ENCODE data around the gene FNBP1.

Gene FNBP1

GRCh38 chr9:130042885-130043653 is at the start of gene FNBP1:
Gene FNBP1, minus strand, starts transcription at chr9:130043189. Its CDS starts 214 bp downstream, at chr9:130042975.
- peak; percentile 50 for DNase-seq (ENCODE audit: insufficient read length, low spot score)

GRCh38 chr9:130090915-130091314 is 47.9 kb upstream of the FNBP1 start:
- FAIRE-seq = no peak
- TF ChIP-seq POLR2A (IDR thresholded peaks at IDR 0.05; ENCODE audit: low read depth, low read length) = no peak

More at GRCh38 chr9:130042885-130043653, at the start of gene FNBP1:
- TF ChIP-seq POLR2A (IDR thresholded peaks at IDR 0.05; ENCODE audit: low read depth, low read length) = peak; percentile 52
- FAIRE-seq = no peak

DNA sequence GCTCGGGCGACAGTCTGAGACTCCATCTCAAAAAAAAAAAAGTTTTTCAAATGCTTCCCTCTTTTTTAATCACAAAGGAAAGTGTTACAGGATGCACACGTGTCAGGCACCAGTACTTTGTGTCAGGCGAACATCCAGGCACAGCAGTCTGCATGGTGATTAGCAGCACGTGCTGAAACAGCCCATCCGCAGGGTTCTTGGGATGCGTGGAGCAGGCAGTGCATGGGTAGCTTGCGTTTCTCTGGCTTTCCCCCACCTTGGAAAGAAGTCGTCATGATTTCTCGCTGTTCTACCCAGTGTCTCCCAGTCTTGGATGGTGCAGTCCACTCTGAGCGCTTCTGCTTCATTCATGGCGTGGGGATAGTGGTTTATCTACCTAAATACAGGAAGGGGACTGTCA is 46.2 kb upstream of the FNBP1 start:
- FAIRE-seq = no peak
- no peak for TF ChIP-seq POLR2A (IDR thresholded peaks at IDR 0.05; ENCODE audit: low read depth, low read length)
- no peak for DNase-seq (ENCODE audit: insufficient read length, low spot score)

More at GRCh38 chr9:130090915-130091314, 47.9 kb upstream of the FNBP1 start:
- no peak for DNase-seq (ENCODE audit: insufficient read length, low spot score)

DNA sequence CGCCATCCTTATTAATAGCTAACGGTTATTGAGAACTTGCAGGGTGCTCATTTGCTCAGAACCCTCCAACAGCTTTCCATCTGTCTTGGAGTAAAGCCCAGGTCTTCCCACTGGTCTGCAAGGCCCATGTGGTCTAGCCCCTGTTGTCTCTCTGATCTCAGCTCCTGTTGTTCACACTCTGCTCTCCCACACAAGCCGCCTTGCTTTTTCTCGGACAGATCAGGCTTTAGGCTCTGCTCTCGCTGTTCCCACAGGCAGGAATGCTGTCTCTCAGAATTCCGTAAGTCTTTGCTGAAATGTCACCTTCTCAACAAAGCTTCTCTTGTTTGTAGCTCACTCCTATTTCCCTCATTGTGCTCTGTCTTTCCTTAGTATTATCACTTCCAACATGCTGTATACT is 45.1 kb upstream of the FNBP1 start:
- no peak for FAIRE-seq
- no peak for TF ChIP-seq POLR2A (IDR thresholded peaks at IDR 0.05; ENCODE audit: low read depth, low read length)
- DNase-seq (ENCODE audit: insufficient read length, low spot score) = no peak

DNA sequence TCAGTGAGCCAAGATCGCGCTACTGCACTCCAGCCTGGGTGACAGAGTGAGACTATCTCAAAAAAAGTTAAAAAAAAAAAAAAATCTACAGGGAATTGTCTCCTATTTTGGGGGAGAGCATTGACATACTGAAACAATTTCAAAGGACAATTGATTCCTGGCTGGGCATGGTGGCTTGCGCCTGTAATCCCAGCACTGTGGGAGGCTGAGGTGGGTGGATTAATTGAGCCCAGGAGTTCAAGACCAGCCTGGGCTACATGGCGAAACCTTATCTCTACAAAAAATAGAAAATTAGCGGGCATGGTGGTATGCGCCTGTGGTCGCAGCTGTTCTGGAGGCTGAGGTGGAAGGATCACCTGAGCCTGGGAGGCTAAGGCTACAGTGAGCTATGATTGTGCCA is 41.3 kb upstream of the FNBP1 start:
- DNase-seq (ENCODE audit: insufficient read length, low spot score) = no peak
- TF ChIP-seq POLR2A (IDR thresholded peaks at IDR 0.05; ENCODE audit: low read depth, low read length) = no peak
- FAIRE-seq = no peak

- FAIRE-seq = no peak
- DNase-seq (ENCODE audit: insufficient read length, low spot score) = no peak
- TF ChIP-seq POLR2A (IDR thresholded peaks at IDR 0.05; ENCODE audit: low read depth, low read length) = no peak
Observed at GRCh38 chr9:130078547-130078946, 35.6 kb upstream of the FNBP1 start.

- FAIRE-seq = no peak
- no peak for DNase-seq (ENCODE audit: insufficient read length, low spot score)
- TF ChIP-seq POLR2A (IDR thresholded peaks at IDR 0.05; ENCODE audit: low read depth, low read length) = no peak
Observed at GRCh38 chr9:130073373-130073772, 30.4 kb upstream of the FNBP1 start.

GRCh38 chr9:130072515-130073235 is 29.7 kb upstream of the FNBP1 start:
- no peak for TF ChIP-seq POLR2A (IDR thresholded peaks at IDR 0.05; ENCODE audit: low read depth, low read length)
- FAIRE-seq = no peak
- no peak for DNase-seq (ENCODE audit: insufficient read length, low spot score)

DNA sequence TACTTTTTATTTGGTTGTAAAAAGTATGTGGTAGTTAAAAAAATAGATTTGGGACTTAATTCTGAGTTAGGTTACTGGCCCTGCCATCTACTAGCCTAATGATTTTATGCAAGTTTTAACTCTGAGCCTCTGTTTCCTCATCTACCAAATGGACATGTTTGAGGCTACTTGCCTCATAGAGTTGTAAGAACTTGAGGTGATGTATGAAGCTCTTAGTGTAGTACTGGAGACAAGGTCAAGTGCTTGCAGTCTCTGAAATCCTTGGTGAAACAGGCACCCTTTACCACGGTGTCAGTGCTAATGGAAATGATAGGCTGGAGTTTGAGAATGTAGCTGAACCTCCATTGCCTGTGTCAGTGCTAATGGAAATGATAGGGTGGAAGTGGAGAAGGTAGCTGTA is 26.1 kb upstream of the FNBP1 start:
- no peak for FAIRE-seq
- TF ChIP-seq POLR2A (IDR thresholded peaks at IDR 0.05; ENCODE audit: low read depth, low read length) = no peak
- no peak for DNase-seq (ENCODE audit: insufficient read length, low spot score)

- TF ChIP-seq POLR2A (IDR thresholded peaks at IDR 0.05; ENCODE audit: low read depth, low read length) = no peak
- no peak for FAIRE-seq
Observed at GRCh38 chr9:130064621-130065020, 21.6 kb upstream of the FNBP1 start.

DNA sequence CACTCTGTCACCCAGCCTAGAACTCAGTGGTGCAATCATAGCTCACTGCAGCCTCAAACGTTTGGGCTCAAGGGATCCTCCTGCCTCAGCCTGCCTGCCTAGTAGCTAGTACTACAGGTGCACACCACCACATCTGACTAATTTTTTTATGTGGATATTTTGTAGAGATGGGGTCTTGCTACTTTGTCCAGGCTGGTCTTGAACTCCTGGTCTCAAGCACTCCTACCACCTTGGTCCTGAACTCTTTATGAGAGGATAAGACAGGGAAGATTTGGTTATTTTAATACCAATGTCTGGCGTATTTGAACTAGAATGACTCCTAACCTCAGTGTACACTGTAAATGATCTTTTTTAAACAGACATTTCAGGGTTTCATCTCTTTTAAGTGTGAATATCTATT is 19.8 kb upstream of the FNBP1 start:
- FAIRE-seq = no peak
- no peak for DNase-seq (ENCODE audit: insufficient read length, low spot score)
- TF ChIP-seq POLR2A (IDR thresholded peaks at IDR 0.05; ENCODE audit: low read depth, low read length) = no peak

More at GRCh38 chr9:130064621-130065020, 21.6 kb upstream of the FNBP1 start:
- DNase-seq (ENCODE audit: insufficient read length, low spot score) = no peak

GRCh38 chr9:130060296-130060695 is 17.3 kb upstream of the FNBP1 start:
- TF ChIP-seq POLR2A (IDR thresholded peaks at IDR 0.05; ENCODE audit: low read depth, low read length) = no peak
- DNase-seq (ENCODE audit: insufficient read length, low spot score) = no peak
- FAIRE-seq = no peak

- FAIRE-seq = no peak
- DNase-seq (ENCODE audit: insufficient read length, low spot score) = no peak
- TF ChIP-seq POLR2A (IDR thresholded peaks at IDR 0.05; ENCODE audit: low read depth, low read length) = no peak
Observed at GRCh38 chr9:130058887-130059286, 15.9 kb upstream of the FNBP1 start.

DNA sequence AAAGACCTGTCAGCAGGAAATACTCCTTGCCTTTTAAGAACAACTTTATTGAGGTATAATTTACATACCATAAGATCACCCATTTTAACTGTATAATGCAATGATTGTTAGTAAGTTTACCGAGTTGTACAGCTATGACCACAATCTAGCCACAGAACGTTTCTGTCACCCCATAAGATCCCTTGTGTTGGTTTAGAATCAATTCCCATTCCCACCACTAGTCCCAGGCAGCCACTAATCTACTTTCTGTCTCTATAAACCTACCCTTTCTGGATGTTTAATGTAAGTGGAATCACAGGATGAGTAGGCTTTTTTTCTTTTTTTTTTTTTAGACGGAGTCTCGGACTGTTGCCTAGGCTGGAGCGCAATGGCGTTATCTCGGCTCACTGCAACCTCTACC is 15.2 kb upstream of the FNBP1 start:
- no peak for TF ChIP-seq POLR2A (IDR thresholded peaks at IDR 0.05; ENCODE audit: low read depth, low read length)
- no peak for DNase-seq (ENCODE audit: insufficient read length, low spot score)
- no peak for FAIRE-seq

GRCh38 chr9:130054820-130055219 is 11.8 kb upstream of the FNBP1 start:
- TF ChIP-seq POLR2A (IDR thresholded peaks at IDR 0.05; ENCODE audit: low read depth, low read length) = no peak
- DNase-seq (ENCODE audit: insufficient read length, low spot score) (no peak), FAIRE-seq (no peak)

Measured in H54 (cell line).